ENCODE data around the gene NAA60.
"Not testable (repeated sequence)": the region's sequence is repeated elsewhere in the genome, so short reads cannot be mapped to it uniquely, and the experiment has no call there.

The NAA60 gene

GRCh38 chr16:3513892-3514583 lies 70.6 kb downstream of the NAA60 start:
- no peak overlapping the region for H3K4me3 ChIP-seq (ENCODE audit: low read depth, low read length)
- H3K4me1 ChIP-seq (ENCODE audit: control insufficient read depth, insufficient read depth, low read length), result no peaks in the 10 kb centered on the region
- H3K36me3 ChIP-seq (ENCODE audit: control insufficient read depth, insufficient read depth, low read length), result peaks cover 56% of the 10 kb centered on the region
- H3K9me3 ChIP-seq (ENCODE audit: control insufficient read depth, insufficient read depth, low read length), result no peaks in the 10 kb centered on the region
- no peak overlapping the region for H3K9ac ChIP-seq (ENCODE audit: low read depth, low read length)
- no peaks in the 10 kb centered on the region for H3K27me3 ChIP-seq (ENCODE audit: control insufficient read depth, insufficient read depth, low read length)
- H3K27ac ChIP-seq (ENCODE audit: low read depth, low read length), result no peak overlapping the region

- Histone ChIP-seq H3K9ac (ENCODE audit: low read depth, low read length) (no peak overlapping the region), H3K9me3 (ENCODE audit: control insufficient read depth, insufficient read depth, low read length) (no peaks in the 10 kb centered on the region), H3K36me3 (ENCODE audit: control insufficient read depth, insufficient read depth, low read length) (peaks cover 57% of the 10 kb centered on the region), H3K4me3 (ENCODE audit: low read depth, low read length) (no peak overlapping the region), H3K27me3 (ENCODE audit: control insufficient read depth, insufficient read depth, low read length) (no peaks in the 10 kb centered on the region), H3K27ac (ENCODE audit: low read depth, low read length) (no peak overlapping the region), H3K4me1 (ENCODE audit: control insufficient read depth, insufficient read depth, low read length) (no peaks in the 10 kb centered on the region)
These were observed 71.1 kb downstream of the NAA60 start for GRCh38 chr16:3514621-3515020.

GRCh38 chr16:3515897-3516296 lies 72.4 kb downstream of the NAA60 start:
- Histone ChIP-seq H3K4me1 (ENCODE audit: control insufficient read depth, insufficient read depth, low read length) (no peaks in the 10 kb centered on the region), H3K4me3 (ENCODE audit: low read depth, low read length) (no peak overlapping the region), H3K36me3 (ENCODE audit: control insufficient read depth, insufficient read depth, low read length) (peaks cover 60% of the 10 kb centered on the region), H3K27me3 (ENCODE audit: control insufficient read depth, insufficient read depth, low read length) (no peaks in the 10 kb centered on the region), H3K9me3 (ENCODE audit: control insufficient read depth, insufficient read depth, low read length) (no peaks in the 10 kb centered on the region), H3K27ac (ENCODE audit: low read depth, low read length) (no peak overlapping the region), H3K9ac (ENCODE audit: low read depth, low read length) (no peak overlapping the region)

- Histone ChIP-seq H3K9ac (ENCODE audit: low read depth, low read length) (no peak overlapping the region), H3K9me3 (ENCODE audit: control insufficient read depth, insufficient read depth, low read length) (no peaks in the 10 kb centered on the region), H3K4me3 (ENCODE audit: low read depth, low read length) (no peak overlapping the region), H3K27ac (ENCODE audit: low read depth, low read length) (no peak overlapping the region), H3K27me3 (ENCODE audit: control insufficient read depth, insufficient read depth, low read length) (no peaks in the 10 kb centered on the region), H3K36me3 (ENCODE audit: control insufficient read depth, insufficient read depth, low read length) (peaks cover 50% of the 10 kb centered on the region), H3K4me1 (ENCODE audit: control insufficient read depth, insufficient read depth, low read length) (no peaks in the 10 kb centered on the region)
These were observed 75.0 kb downstream of the NAA60 start for GRCh38 chr16:3518292-3518985.

- no peaks in the 10 kb centered on the region for H3K27me3 ChIP-seq (ENCODE audit: control insufficient read depth, insufficient read depth, low read length)
- peaks cover 51% of the 10 kb centered on the region for H3K36me3 ChIP-seq (ENCODE audit: control insufficient read depth, insufficient read depth, low read length)
- no peak overlapping the region for H3K9ac ChIP-seq (ENCODE audit: low read depth, low read length)
- H3K4me3 ChIP-seq (ENCODE audit: low read depth, low read length), result no peak overlapping the region
- H3K27ac ChIP-seq (ENCODE audit: low read depth, low read length), result no peak overlapping the region
- H3K9me3 ChIP-seq (ENCODE audit: control insufficient read depth, insufficient read depth, low read length), result no peaks in the 10 kb centered on the region
- H3K4me1 ChIP-seq (ENCODE audit: control insufficient read depth, insufficient read depth, low read length), result no peaks in the 10 kb centered on the region
These were observed 75.5 kb downstream of the NAA60 start for GRCh38 chr16:3518986-3519348.

- Histone ChIP-seq H3K27me3 (ENCODE audit: control insufficient read depth, insufficient read depth, low read length) (no peaks in the 10 kb centered on the region), H3K27ac (ENCODE audit: low read depth, low read length) (no peak overlapping the region), H3K9ac (ENCODE audit: low read depth, low read length) (no peak overlapping the region), H3K36me3 (ENCODE audit: control insufficient read depth, insufficient read depth, low read length) (peaks cover 46% of the 10 kb centered on the region), H3K9me3 (ENCODE audit: control insufficient read depth, insufficient read depth, low read length) (no peaks in the 10 kb centered on the region), H3K4me1 (ENCODE audit: control insufficient read depth, insufficient read depth, low read length) (no peaks in the 10 kb centered on the region), H3K4me3 (ENCODE audit: low read depth, low read length) (no peak overlapping the region)
These were observed 76.1 kb downstream of the NAA60 start for GRCh38 chr16:3519581-3519980.

GRCh38 chr16:3520413-3520812 lies 76.9 kb downstream of the NAA60 start:
- no peak overlapping the region for H3K9ac ChIP-seq (ENCODE audit: low read depth, low read length)
- no peaks in the 10 kb centered on the region for H3K27me3 ChIP-seq (ENCODE audit: control insufficient read depth, insufficient read depth, low read length)
- no peak overlapping the region for H3K27ac ChIP-seq (ENCODE audit: low read depth, low read length)
- H3K4me3 ChIP-seq (ENCODE audit: low read depth, low read length), result no peak overlapping the region
- peaks cover 44% of the 10 kb centered on the region for H3K36me3 ChIP-seq (ENCODE audit: control insufficient read depth, insufficient read depth, low read length)
- no peaks in the 10 kb centered on the region for H3K4me1 ChIP-seq (ENCODE audit: control insufficient read depth, insufficient read depth, low read length)
- no peaks in the 10 kb centered on the region for H3K9me3 ChIP-seq (ENCODE audit: control insufficient read depth, insufficient read depth, low read length)

GRCh38 chr16:3520841-3521240 lies 77.4 kb downstream of the NAA60 start:
- no peak overlapping the region for H3K27ac ChIP-seq (ENCODE audit: low read depth, low read length)
- no peaks in the 10 kb centered on the region for H3K9me3 ChIP-seq (ENCODE audit: control insufficient read depth, insufficient read depth, low read length)
- H3K4me3 ChIP-seq (ENCODE audit: low read depth, low read length), result no peak overlapping the region
- peaks cover 40% of the 10 kb centered on the region for H3K36me3 ChIP-seq (ENCODE audit: control insufficient read depth, insufficient read depth, low read length)
- no peaks in the 10 kb centered on the region for H3K27me3 ChIP-seq (ENCODE audit: control insufficient read depth, insufficient read depth, low read length)
- H3K4me1 ChIP-seq (ENCODE audit: control insufficient read depth, insufficient read depth, low read length), result no peaks in the 10 kb centered on the region
- H3K9ac ChIP-seq (ENCODE audit: low read depth, low read length), result no peak overlapping the region

GRCh38 chr16:3523281-3523680 lies 79.8 kb downstream of the NAA60 start:
- Histone ChIP-seq H3K9me3 (ENCODE audit: control insufficient read depth, insufficient read depth, low read length) (no peaks in the 10 kb centered on the region), H3K36me3 (ENCODE audit: control insufficient read depth, insufficient read depth, low read length) (peaks cover 38% of the 10 kb centered on the region), H3K4me3 (ENCODE audit: low read depth, low read length) (no peak overlapping the region), H3K27ac (ENCODE audit: low read depth, low read length) (no peak overlapping the region), H3K4me1 (ENCODE audit: control insufficient read depth, insufficient read depth, low read length) (no peaks in the 10 kb centered on the region), H3K9ac (ENCODE audit: low read depth, low read length) (no peak overlapping the region), H3K27me3 (ENCODE audit: control insufficient read depth, insufficient read depth, low read length) (no peaks in the 10 kb centered on the region)

GRCh38 chr16:3525951-3526350 lies 82.5 kb downstream of the NAA60 start:
- H3K4me1 ChIP-seq (ENCODE audit: control insufficient read depth, insufficient read depth, low read length), result no peaks in the 10 kb centered on the region
- H3K9ac ChIP-seq (ENCODE audit: low read depth, low read length), result no peak overlapping the region
- H3K4me3 ChIP-seq (ENCODE audit: low read depth, low read length), result no peak overlapping the region
- peaks cover 46% of the 10 kb centered on the region for H3K36me3 ChIP-seq (ENCODE audit: control insufficient read depth, insufficient read depth, low read length)
- H3K27ac ChIP-seq (ENCODE audit: low read depth, low read length), result no peak overlapping the region
- H3K9me3 ChIP-seq (ENCODE audit: control insufficient read depth, insufficient read depth, low read length), result no peaks in the 10 kb centered on the region
- H3K27me3 ChIP-seq (ENCODE audit: control insufficient read depth, insufficient read depth, low read length), result no peaks in the 10 kb centered on the region

- peaks cover 50% of the 10 kb centered on the region for H3K36me3 ChIP-seq (ENCODE audit: control insufficient read depth, insufficient read depth, low read length)
- not testable (repeated sequence) for H3K9ac ChIP-seq (ENCODE audit: low read depth, low read length); H3K27ac ChIP-seq (ENCODE audit: low read depth, low read length); H3K27me3 ChIP-seq (ENCODE audit: control insufficient read depth, insufficient read depth, low read length); H3K9me3 ChIP-seq (ENCODE audit: control insufficient read depth, insufficient read depth, low read length); H3K4me3 ChIP-seq (ENCODE audit: low read depth, low read length); H3K4me1 ChIP-seq (ENCODE audit: control insufficient read depth, insufficient read depth, low read length)
These were observed 83.8 kb downstream of the NAA60 start for GRCh38 chr16:3527216-3527829.
